Stimulated activated memory B cell treated with anti-CD40 and anti-IgM and Interleukin-4, amounts not matched to agents 10 μg/mL and 1 μg/mL and 100 μg/mL, for 72 hours (primary cell): ENCODE results near the gene TSPEAR.
"Not testable (repeated sequence)": the region's sequence is repeated elsewhere in the genome, so short reads cannot be mapped to it uniquely, and the experiment has no call there.

ENCODE experiments used
- ATAC-seq: fragments of 150-1000 bp; cut with Tn5 transposase; 2 replicates; pipeline ENCODE4 v1.10.0; 2021
- H3K27ac Mint-ChIP-seq: one replicate; pipeline ENCODE4 v1.8.0; 2022; ENCODE audit warnings: mild to moderate bottlenecking, mixed read lengths
- H3K27me3 Mint-ChIP-seq: one replicate; pipeline ENCODE4 v1.8.0; 2022; ENCODE audit warnings: mixed read lengths
- H3K36me3 Mint-ChIP-seq: one replicate; pipeline ENCODE4 v1.8.0; 2022; ENCODE audit warnings: mixed read lengths
- H3K4me1 Mint-ChIP-seq: one replicate; pipeline ENCODE4 v1.8.0; 2022; ENCODE audit warnings: mixed read lengths
- H3K4me3 Mint-ChIP-seq: one replicate; pipeline ENCODE4 v1.8.0; 2022; ENCODE audit warnings: mild to moderate bottlenecking, moderate library complexity, mixed read lengths
- H3K9me3 Mint-ChIP-seq: one replicate; pipeline ENCODE4 v1.8.0; 2022; ENCODE audit warnings: mixed read lengths

The TSPEAR gene

GRCh38 chr21:44486302-44486701, 225.1 kb downstream of the TSPEAR start:
- no peaks in the 10 kb centered on the region for H3K4me1 Mint-ChIP-seq
- H3K4me3 Mint-ChIP-seq = no peak overlapping the region
- no peak overlapping the region for H3K27ac Mint-ChIP-seq
- H3K27me3 Mint-ChIP-seq = peaks cover 65% of the 10 kb centered on the region
- H3K9me3 Mint-ChIP-seq = peaks cover 2% of the 10 kb centered on the region
- ATAC-seq = no peak
- H3K36me3 Mint-ChIP-seq = no peaks in the 10 kb centered on the region

GRCh38 chr21:44485796-44486195, 225.6 kb downstream of the TSPEAR start:
- H3K4me3 Mint-ChIP-seq = no peak overlapping the region

GRCh38 chr21:44485254-44485793, 226.0 kb downstream of the TSPEAR start:
- Mint-ChIP-seq H3K4me3 (peak overlapping the region; percentile 44), H3K9me3 (peaks cover 2% of the 10 kb centered on the region), H3K4me1 (no peaks in the 10 kb centered on the region), H3K27me3 (peaks cover 58% of the 10 kb centered on the region), H3K36me3 (no peaks in the 10 kb centered on the region), H3K27ac (no peak overlapping the region)
- peak; percentile 69 for ATAC-seq

More at GRCh38 chr21:44485796-44486195, 225.6 kb downstream of the TSPEAR start:
- Mint-ChIP-seq H3K4me1 (no peaks in the 10 kb centered on the region), H3K27ac (no peak overlapping the region), H3K36me3 (no peaks in the 10 kb centered on the region), H3K9me3 (peaks cover 2% of the 10 kb centered on the region), H3K27me3 (peaks cover 60% of the 10 kb centered on the region)
- ATAC-seq = no peak

- no peak overlapping the region for H3K27ac Mint-ChIP-seq
- H3K4me3 Mint-ChIP-seq = no peak overlapping the region
- peak; percentile 39 for ATAC-seq
- H3K4me1 Mint-ChIP-seq = no peaks in the 10 kb centered on the region
- H3K27me3 Mint-ChIP-seq = peaks cover 52% of the 10 kb centered on the region
- peaks cover 2% of the 10 kb centered on the region for H3K9me3 Mint-ChIP-seq
- no peaks in the 10 kb centered on the region for H3K36me3 Mint-ChIP-seq
Observed at GRCh38 chr21:44484498-44485253, 226.7 kb downstream of the TSPEAR start.

- H3K27ac Mint-ChIP-seq = no peak overlapping the region
- H3K4me3 Mint-ChIP-seq = no peak overlapping the region
- H3K9me3 Mint-ChIP-seq = peaks cover 2% of the 10 kb centered on the region
- H3K36me3 Mint-ChIP-seq = no peaks in the 10 kb centered on the region
- H3K27me3 Mint-ChIP-seq = peaks cover 47% of the 10 kb centered on the region
- no peak for ATAC-seq
- H3K4me1 Mint-ChIP-seq = no peaks in the 10 kb centered on the region
Observed at GRCh38 chr21:44483288-44484237, 227.8 kb downstream of the TSPEAR start.

- no peak overlapping the region for H3K4me3 Mint-ChIP-seq
- peaks cover under 1% of the 10 kb centered on the region for H3K9me3 Mint-ChIP-seq
- no peak for ATAC-seq
- H3K36me3 Mint-ChIP-seq = no peaks in the 10 kb centered on the region
- H3K27ac Mint-ChIP-seq = no peak overlapping the region
- H3K27me3 Mint-ChIP-seq = peaks cover 50% of the 10 kb centered on the region
- H3K4me1 Mint-ChIP-seq = no peaks in the 10 kb centered on the region
Observed at GRCh38 chr21:44482581-44483287, 228.6 kb downstream of the TSPEAR start.

- H3K27me3 Mint-ChIP-seq = peaks cover 42% of the 10 kb centered on the region
- no peak overlapping the region for H3K4me3 Mint-ChIP-seq
- H3K4me1 Mint-ChIP-seq = no peaks in the 10 kb centered on the region
- no peak for ATAC-seq
- no peaks in the 10 kb centered on the region for H3K9me3 Mint-ChIP-seq
- H3K27ac Mint-ChIP-seq = no peak overlapping the region
- H3K36me3 Mint-ChIP-seq = no peaks in the 10 kb centered on the region
Observed at GRCh38 chr21:44480200-44481053, 230.9 kb downstream of the TSPEAR start.

GRCh38 chr21:44479556-44480199, 231.7 kb downstream of the TSPEAR start:
- not testable (repeated sequence) for ATAC-seq, H3K4me1 Mint-ChIP-seq, H3K4me3 Mint-ChIP-seq, H3K27ac Mint-ChIP-seq, H3K36me3 Mint-ChIP-seq, H3K9me3 Mint-ChIP-seq
- peaks cover 35% of the 10 kb centered on the region for H3K27me3 Mint-ChIP-seq

GRCh38 chr21:44478801-44479167, 232.6 kb downstream of the TSPEAR start:
- Mint-ChIP-seq H3K9me3 (no peaks in the 10 kb centered on the region), H3K27ac (no peak overlapping the region), H3K36me3 (no peaks in the 10 kb centered on the region), H3K27me3 (peaks cover 27% of the 10 kb centered on the region), H3K4me3 (no peak overlapping the region), H3K4me1 (no peaks in the 10 kb centered on the region)
- no peak for ATAC-seq

GRCh38 chr21:44478124-44478800, 233.1 kb downstream of the TSPEAR start:
- H3K27ac Mint-ChIP-seq = no peak overlapping the region
- no peak overlapping the region for H3K4me3 Mint-ChIP-seq
- ATAC-seq = no peak
- no peaks in the 10 kb centered on the region for H3K9me3 Mint-ChIP-seq
- no peaks in the 10 kb centered on the region for H3K4me1 Mint-ChIP-seq
- no peaks in the 10 kb centered on the region for H3K36me3 Mint-ChIP-seq
- peaks cover 27% of the 10 kb centered on the region for H3K27me3 Mint-ChIP-seq

- Mint-ChIP-seq H3K9me3 (no peaks in the 10 kb centered on the region), H3K27me3 (peaks cover 27% of the 10 kb centered on the region), H3K27ac (no peak overlapping the region), H3K4me3 (no peak overlapping the region), H3K36me3 (no peaks in the 10 kb centered on the region), H3K4me1 (no peaks in the 10 kb centered on the region)
- ATAC-seq = no peak
Observed at GRCh38 chr21:44477712-44478111, 233.7 kb downstream of the TSPEAR start.

- H3K27me3 Mint-ChIP-seq = peaks cover 21% of the 10 kb centered on the region
- ATAC-seq = no peak
- no peak overlapping the region for H3K27ac Mint-ChIP-seq
- H3K4me3 Mint-ChIP-seq = no peak overlapping the region
- no peaks in the 10 kb centered on the region for H3K36me3 Mint-ChIP-seq
- H3K4me1 Mint-ChIP-seq = no peaks in the 10 kb centered on the region
- no peaks in the 10 kb centered on the region for H3K9me3 Mint-ChIP-seq
Observed at GRCh38 chr21:44477131-44477530, 234.2 kb downstream of the TSPEAR start.

GRCh38 chr21:44475266-44475845, 236.0 kb downstream of the TSPEAR start:
- H3K4me3 Mint-ChIP-seq = no peak overlapping the region
- H3K36me3 Mint-ChIP-seq = no peaks in the 10 kb centered on the region
- no peak overlapping the region for H3K27ac Mint-ChIP-seq
- no peak for ATAC-seq
- H3K9me3 Mint-ChIP-seq = no peaks in the 10 kb centered on the region
- peaks cover 15% of the 10 kb centered on the region for H3K27me3 Mint-ChIP-seq
- H3K4me1 Mint-ChIP-seq = no peaks in the 10 kb centered on the region
